HG03108 (cell line): ENCODE data around the gene PLXNB1.
"Not testable (repeated sequence)": the region's sequence is repeated elsewhere in the genome, so short reads cannot be mapped to it uniquely, and the experiment has no call there.

Source experiments
- ATAC-seq: cut with Tn5 transposase; IDR thresholded peaks from one replicate; pipeline ENCODE4 v1.9.1; 2021; ENCODE audit warnings: moderate library complexity; ENCODE audit not compliant: unreplicated experiment

The PLXNB1 gene

DNA sequence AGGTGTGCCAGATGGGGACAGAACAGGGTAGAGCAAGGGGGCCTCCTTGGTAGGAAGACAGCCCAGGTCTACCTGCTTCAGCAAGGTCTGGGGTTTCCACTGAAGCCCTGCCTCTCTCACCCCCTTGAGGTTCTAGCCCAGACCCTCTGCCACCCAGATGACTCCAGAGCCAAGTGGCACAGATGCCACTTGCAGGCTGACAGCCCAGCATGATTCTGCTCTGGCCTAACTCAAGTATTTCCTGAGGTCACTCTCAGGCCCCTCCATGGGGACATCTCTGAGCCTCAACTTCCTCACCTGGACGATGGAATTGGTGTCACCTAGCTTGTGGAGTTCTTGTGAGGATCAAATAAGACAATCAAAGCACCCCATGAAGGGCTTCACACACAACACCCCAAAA is 23.9 kb downstream of the PLXNB1 start:
- ATAC-seq, result no peak

- ATAC-seq, result no peak
Measured at GRCh38 chr3:48405343-48405881, 24.5 kb downstream of the PLXNB1 start.

- ATAC-seq, result no peak
Measured at GRCh38 chr3:48404440-48405342, 25.2 kb downstream of the PLXNB1 start.

DNA sequence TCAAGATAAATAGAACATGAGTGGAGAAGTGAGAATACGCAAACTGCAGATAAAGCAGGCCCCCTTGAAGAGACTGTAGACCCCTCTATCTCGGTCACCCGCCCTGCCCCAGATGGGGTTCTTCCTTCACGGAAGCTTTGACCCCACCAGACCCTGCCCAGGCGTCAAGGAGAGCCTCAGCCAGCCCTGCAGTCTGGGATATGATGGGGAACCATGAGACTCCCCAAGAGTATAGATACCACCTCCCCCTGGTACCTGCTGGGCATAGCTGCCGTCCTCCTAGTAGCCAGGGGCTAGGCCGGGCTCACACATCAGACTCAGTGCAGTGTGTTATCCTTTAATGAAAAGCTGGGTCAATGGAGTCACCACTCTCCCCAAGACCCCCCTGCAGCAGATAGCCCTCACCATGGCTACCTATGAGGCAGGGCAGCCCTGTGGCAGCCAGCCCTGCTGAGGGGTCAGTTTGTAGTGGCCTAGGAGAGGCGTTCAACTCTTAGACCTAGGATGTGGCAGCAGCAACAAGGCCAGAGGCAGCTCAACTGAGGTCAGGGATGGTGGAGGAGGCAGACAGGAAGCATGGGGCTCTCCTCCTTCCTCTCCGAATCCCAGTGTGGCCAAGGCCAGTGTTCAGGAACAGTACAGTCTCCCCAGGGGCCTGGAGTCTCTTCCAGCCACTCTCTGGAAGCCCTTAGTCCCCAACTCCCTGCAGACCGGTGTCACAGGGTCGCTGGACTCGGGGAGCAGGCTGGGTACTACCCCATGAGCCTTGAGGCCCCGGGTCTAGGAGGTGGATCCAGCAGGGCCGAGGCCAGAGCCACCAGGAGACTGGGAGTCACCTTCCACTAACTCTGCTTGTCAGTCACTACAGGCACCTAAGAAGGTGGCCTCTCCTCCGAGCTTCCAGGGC is 26.1 kb downstream of the PLXNB1 start:
- no peak for ATAC-seq

GRCh38 chr3:48402907-48403306 is 27.0 kb downstream of the PLXNB1 start:
- ATAC-seq, result no peak

DNA sequence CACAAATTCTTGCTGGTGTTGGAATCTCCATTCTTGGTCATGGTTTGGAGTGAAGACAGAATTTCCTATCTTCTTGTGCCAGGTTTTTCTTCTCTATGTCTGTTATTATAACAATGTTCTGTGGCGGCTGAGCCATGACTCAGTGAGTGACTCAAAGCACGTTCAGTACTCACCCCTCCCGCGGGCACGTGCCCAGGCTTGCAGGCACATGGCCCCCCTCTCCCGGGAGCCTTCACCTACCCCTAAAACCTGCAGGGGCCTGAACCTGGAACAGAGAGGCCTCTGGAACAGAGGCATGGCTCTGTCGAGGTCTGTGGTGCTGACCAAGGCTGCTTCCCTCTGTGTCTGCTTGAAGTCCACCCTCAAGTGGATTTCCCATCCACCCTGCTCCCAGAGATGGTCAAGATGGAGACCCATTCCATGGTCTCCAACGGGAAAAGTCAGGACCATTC is 27.6 kb downstream of the PLXNB1 start:
- no peak for ATAC-seq

- ATAC-seq, result not testable (repeated sequence)
Measured at GRCh38 chr3:48401434-48401901, 28.4 kb downstream of the PLXNB1 start.

DNA sequence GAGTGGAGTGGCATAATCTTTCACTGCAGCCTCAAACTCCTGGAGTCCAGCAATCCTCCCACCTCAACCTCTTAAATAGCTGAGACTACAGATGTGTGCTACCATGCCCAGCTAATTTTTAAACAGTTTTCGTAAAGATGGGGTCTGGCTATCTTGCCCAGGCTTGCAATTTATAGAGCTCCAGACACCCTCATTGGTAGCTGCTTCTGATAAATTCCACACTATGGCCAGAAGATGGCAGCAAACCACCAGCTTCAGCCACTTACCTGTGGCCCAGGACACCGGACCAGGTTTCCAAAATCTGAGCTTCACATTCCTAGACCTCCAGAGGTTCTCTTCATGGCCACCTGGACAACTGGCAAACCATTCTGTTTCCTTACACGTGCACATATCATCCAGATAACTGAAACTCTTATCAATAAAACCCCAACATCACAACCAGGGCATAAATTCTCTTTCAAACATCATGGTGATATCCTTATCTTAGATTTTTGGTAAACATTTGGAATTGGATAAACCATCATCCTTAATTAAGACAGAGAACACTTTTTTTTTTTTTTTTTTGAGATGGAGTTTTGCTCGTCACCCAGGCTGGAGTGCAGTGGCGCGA is 29.0 kb downstream of the PLXNB1 start:
- no peak for ATAC-seq

DNA sequence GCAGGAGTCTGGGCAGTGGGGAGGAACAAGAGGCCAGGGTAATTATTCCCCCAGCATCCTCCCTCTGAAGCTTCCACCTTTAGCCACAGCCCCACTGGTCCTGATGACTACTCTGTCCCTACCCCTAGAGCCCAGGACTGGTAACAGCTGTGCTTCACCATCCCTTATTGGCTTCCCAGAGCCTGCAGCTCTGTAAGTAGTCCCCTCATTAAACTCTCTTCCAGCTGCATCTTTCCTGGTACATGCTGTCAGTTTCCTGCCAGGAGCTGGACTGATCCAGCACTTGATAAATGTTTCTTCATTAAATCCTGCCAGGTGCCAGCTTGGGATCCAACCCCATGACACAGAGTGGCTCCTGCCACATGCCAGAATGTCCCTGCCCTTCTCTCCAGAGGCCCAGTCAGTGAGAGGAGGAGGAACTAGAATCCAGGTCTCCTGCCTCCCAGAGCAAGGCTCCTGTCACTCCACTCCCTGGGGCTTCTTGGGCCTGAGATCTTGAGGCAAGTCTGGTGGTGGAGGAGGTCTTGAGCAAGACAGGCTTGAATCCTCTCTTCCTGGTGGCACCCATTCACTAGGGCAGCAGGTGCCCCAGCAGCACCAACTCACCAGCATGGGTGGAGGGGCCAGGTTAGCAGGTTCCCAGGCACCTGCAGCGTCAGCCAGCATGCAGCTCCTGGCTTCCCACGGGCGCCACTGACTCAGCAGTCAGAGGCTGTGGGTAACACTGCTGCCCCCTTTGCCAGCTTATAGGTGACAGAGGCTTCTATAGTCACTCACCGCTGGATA is 30.3 kb downstream of the PLXNB1 start:
- no peak for ATAC-seq

GRCh38 chr3:48398701-48399386 is 31.0 kb downstream of the PLXNB1 start:
- no peak for ATAC-seq

GRCh38 chr3:48397767-48398681 is 31.9 kb downstream of the PLXNB1 start:
- no peak for ATAC-seq

DNA sequence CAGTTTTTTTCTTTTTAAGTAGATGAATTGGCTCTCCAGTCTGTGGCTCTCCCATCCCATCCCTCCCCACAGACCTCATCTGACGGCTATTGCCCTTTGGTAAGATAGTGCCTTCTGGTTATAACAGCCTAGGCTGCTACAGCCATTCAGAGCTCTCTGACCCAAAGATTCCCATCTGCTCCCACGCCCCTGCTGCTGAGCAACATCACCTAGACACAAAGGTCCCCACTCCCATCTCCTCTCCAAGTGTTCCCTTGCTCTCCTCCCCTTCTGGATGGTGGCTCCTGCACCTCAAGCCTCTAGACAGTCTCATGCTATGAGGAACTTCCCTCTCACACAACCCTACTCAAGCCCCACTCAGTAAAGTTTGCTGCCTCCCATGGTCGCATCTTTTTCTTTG is 34.2 kb downstream of the PLXNB1 start:
- no peak for ATAC-seq

GRCh38 chr3:48394391-48394790 is 35.5 kb downstream of the PLXNB1 start:
- no peak for ATAC-seq

- no peak for ATAC-seq
Measured at GRCh38 chr3:48388966-48389365, 40.9 kb downstream of the PLXNB1 start.

GRCh38 chr3:48387634-48388033 is 42.3 kb downstream of the PLXNB1 start:
- ATAC-seq, result no peak

GRCh38 chr3:48372862-48373435 is 56.9 kb downstream of the PLXNB1 start:
- no peak for ATAC-seq

- no peak for ATAC-seq
Measured at GRCh38 chr3:48372377-48372770, 57.5 kb downstream of the PLXNB1 start.
